ENCODE results near the gene SERTAD2.

Gene SERTAD2

DNA sequence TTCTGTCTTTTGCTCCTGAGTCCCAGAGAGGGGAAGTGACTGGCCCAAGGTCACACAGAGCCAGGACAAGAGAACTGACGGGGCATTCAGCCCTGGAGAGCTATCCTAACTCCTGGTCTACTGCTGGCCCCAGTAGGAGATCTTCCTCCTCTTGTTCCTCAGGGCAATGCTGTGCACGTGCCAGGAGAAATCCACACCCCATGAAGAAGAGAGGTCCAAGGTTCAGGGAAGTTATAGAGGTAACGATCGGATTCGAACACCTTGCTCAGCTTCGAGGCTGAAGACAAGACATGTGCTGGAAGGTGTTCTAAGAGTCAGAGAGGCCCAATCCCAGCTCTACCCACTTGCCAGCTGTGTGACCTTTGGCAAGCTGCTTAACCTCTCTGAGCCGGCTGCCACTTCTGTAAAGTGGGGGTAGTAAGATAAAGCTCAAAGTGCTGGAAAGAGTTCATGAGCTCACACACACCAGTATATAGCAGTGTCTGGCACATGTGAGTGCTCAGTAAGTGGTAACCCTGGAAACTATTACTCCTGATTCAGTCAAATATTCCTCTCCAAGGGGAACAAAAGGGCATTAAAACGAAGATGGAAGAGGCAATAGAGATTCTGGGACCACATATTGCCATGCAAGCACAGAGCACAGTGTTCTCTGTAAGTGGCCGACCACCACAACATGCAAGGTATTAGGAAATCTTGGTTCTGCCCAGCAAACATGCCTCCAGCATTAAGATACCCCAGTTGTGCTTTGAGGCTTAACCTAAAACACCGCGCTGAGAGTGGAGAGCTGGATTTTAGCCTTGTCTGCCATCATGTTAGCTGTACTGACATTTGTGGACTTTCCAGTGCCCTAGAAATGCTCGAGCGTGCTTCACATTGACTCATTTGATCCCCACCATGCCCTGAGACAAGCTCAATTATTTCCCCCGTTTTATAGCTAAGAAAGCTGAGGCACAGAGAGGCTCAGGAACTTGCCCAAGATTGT, 25.6 kb downstream of the SERTAD2 start:
- no peak for DNase-seq

DNA sequence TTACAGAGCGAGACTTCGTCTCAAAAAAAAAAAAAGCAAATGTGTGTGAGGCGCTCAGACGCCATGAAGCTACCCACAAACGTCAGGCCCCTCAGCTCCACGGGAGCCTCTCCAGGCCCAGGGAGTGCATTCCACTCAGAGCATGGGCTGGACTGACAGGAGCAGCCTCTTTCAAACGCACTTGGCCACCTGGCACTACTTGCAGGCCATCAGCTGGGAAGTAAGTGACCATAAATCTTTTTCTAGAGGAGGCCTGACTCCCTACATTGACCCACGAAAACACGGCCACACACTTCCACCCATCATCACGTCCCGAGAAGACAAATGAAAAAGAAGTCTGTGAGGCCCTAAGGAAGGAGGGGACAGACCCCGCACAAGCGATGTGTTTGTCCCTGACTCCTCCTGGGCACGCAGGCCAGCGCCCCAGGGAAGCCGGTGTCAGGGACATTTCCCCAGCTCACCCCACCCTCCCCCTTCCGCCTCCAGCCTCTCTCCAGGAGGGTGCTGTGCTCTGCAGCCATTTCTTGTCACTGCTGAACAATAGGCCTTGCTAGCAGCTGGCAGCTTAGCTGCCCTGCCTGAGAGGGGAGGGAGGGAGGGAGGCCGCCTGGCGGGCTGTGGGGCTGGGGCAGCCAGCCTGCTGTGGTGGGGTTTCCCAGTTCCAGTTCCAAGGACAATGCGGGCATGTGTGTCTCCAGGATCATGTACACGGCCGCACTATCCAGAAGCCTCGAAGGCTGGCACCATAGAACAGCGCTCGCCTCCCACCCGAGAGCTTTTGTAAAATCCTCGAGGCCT, 26.6 kb downstream of the SERTAD2 start:
- DNase-seq: peak; percentile 73 to 89

DNA sequence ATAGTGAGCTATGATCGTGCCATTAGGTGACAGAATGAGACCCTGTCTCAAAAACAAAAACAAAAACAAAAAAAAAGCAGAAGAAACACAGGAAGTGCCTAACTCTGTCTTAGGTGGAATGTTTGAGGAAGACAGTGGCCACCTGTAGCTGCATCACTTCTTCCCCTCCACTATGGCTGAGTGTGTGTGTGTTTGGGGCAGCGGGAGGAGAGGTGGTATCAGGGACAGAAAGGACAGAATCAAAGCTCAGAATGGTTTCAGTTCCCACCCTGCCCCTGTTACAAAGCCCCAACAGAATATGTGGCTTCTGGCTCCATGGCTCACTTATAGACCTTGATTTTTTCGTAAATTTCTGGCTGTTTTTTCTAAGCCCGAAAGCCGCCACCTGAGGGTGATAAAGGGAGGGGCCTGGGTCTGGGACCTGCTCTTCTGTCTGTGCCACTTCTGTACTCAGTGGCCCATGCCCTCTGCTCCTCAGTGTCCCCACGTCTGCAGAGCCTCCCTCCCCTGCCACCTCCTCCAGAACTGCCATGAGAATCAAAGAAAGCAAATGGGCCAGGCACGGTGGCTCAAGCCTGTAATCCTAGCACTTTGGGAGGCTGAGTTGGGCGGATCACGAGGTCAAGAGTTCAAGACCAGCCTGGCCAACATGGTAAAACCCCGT, 27.4 kb downstream of the SERTAD2 start:
- DNase-seq: no peak

DNA sequence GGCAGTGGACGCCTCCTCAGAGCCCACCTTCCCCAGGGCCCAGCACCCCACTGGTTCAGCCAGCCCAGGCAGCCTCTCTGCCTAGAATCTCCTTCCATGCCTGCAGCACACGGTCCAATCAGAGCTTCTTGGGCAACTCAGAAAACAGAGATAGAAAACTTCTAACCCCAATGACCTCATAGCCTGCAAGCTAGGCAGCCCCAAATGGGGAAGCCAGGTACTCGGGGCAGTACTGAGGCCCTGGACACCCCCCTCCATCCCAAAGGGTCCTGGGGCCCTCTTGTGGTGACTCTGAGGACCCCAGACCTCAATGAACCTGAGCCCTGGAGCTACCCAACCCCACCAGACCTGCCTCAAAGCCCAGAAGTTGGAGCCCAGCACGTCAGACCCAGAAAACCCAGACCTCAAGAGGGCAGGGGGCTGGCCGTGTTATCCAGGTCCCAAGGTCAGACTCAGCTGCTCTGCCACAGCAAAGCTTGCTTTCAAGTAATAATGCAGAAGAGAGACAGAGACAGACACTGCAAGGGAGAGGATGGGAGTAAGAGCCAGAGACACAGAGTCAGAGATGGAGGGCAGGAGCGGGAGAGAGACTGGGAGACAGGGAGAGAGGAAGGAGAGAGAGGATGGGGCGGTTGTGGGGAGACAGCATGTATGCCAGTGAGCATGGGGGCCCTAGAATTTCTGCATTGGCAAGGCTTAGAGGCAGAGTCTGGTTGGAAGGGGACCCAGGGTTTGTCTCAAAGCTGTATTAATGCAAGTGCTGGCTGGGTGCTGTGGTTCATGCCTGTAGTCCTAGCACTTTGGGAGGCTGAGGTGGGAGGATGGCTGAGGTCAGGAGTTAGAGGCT, 28.2 kb downstream of the SERTAD2 start:
- DNase-seq: no peak

DNA sequence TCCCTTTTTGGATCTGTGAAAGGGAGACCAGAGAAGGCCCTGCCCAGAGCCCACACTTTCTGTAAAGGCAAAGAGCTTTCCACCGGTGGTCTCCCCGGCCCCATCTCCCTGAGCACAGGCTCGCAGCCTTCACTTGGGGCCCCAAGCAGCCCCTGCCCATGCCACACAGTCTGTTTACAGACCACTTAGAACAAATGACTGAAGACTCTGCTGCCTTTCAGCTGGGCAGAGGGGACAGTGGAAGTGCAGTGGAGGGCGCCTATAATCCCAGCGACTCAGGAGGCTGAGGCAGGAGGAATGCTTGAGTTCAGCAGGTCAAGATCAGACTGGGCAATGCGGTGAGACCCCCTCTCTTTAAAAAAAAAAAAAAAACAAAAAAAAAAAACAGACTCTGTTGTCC, 28.9 kb downstream of the SERTAD2 start:
- no peak for DNase-seq

DNA sequence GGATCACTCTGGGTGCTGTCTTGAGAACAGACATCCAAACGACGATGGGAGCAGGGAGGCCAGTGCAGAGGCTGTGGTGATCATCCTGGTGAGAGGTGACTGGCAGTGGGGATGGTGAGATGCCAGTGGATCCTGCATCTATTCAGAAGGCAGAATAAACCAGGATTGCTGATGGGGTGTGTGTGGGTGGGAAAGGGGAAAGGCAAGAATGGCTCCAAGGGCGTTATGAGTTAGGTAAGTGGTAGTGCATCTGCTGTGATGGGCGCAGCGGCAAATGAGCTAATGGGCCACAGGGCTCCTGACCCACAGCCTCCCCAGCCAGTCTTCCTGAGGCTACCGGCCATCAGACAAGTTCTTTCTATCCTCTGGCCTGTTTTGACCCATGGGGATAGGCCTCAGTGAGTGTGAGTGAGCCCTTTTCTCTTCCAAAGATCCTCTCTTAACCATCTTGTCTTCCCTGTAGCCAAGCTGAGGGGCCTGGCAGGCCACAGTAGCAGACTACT, 29.6 kb downstream of the SERTAD2 start:
- no peak for DNase-seq

DNA sequence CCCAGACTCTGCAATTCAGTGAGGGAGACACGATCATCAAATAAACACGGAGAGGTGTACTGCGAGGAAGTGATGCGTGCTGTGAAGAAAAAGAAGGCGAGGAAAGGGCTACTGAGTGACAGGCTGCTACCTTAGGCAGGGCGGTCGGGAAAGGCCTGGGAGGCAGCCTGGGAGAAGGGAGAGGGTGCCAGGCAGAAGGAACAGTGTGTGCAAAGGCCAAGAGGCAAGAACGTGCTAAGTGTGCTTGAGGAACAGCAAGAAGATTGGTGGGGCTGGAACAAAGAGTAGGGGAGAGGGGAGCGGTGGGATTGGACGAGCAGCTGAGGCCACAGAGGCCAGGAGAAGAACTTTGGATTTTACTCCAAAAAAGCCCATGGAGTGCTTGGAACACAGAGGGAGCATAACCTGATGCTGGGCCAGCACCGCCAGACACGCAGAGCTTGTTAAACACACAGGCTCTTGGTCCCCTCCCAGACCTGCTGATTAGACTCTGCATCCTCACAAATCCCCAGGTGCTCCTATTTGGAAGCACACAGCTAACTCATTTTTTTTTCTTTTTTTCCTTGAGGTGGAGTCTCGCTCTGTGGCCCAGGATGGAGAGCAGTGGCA, 30.4 kb downstream of the SERTAD2 start:
- DNase-seq: no peak

DNA sequence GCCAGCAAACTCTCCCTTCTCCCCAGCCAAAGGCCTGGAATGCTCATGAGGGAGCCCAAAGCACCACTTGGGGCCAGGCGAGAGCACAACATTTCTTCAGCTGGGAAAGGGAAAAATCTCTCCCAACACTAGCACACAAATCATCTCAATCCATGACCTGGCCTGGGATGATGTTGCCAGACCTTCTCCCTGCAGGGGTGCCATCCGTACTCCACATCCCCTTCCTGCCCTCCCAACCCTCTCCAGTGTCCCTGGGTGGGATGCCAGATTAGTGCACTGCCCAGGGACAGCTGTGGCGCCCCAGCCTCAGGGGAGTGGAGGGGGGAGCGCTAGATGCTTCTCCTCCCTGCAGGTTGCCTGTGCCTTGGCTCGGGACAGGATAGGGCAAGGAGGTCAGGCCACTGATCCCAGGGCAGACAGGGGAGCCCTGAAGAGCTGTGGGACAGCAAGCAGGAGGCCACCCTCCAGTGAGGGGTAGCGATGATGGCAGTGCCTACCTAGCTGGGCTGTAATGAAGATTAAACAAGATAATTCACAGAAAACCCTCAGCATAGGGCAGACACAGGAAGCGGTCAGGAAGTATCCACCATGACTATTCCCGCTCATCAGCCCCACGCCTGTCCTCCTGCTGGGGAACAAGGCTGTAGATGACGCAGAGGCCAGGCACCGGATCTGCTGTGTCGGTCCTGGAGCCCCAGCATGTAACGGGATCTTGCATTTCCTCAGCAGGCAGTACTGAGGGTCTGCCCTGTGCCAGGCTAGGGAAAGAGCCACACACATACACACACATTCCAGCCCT, 31.1 kb downstream of the SERTAD2 start:
- peak; percentile 37 to 67 for DNase-seq

DNA sequence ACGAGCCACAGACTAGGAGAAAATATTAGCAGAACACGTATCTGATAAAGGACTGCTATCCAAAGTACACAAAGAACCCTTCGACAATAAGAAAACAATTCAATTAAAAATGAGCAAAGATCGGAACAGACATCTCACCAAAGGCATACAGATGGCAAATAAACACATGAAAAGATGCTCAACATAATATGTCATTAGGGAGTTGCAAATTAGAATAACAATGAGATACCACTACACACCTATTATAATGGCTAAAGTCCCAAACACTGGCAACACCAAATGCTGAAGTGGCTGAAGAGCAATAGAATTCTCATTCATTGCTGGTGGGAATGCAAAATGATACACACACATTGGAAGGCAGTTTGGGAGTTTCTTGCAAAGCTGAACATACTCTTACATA, 33.1 kb downstream of the SERTAD2 start:
- no peak for DNase-seq

DNA sequence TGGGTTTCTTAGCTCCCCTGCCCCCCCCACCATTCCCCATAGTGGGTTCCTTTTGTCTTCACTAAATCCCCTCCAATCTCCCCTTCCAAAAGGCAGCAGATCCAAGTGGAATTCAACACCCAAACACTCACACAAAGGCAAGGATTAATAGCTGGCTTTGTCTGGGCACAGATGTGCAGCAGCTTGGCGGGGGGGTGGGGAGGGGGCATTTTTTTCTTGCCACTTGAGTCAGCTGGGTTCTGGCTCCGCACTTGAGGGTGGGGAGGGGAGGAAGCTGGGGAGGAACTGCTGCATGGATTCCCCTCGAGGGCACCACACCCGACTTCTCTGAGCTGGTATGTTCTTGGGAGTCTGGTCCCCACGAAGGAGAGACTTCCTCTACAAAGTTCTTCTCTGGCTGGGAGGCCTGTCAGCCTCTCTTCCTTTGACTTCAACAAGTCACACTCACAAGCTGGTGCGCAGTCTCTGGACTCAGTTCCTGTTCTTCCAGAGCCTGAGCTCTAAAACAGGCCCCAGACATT, 36.0 kb downstream of the SERTAD2 start:
- DNase-seq: peak; percentile 88 to 96

DNA sequence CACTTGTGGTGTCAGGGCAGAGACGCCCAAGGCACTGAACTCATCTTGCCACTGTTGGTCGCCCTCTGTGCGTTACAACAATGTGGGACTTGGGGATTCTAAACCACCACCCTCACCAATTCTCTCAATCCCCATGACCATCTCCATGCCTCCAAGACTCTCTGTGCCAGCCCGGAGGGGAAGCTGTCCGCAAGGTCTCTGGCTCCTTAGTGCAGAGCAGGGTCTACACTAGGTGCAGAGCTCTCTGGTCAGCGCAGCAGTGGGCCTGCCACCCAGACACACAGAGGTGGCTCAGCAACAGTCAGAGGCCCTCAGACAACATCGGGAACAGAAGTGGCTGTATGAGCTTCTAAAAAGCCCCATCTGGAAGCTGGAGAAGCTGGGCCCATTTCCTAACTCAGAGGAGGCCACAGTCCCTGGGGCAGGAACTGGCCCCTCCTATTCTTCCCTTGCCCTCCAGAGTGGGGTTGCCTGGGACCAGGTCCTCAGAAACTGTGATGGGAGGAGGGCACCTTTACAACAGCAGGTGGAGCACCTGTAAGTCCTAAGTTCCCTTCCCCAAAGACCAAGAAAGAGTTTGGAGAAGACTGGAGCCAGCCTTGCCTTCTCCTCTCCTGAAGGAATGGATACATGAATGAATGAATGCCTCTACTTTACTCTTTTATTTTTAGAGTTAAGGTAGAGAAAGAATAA, 37.7 kb downstream of the SERTAD2 start:
- no peak for DNase-seq

DNA sequence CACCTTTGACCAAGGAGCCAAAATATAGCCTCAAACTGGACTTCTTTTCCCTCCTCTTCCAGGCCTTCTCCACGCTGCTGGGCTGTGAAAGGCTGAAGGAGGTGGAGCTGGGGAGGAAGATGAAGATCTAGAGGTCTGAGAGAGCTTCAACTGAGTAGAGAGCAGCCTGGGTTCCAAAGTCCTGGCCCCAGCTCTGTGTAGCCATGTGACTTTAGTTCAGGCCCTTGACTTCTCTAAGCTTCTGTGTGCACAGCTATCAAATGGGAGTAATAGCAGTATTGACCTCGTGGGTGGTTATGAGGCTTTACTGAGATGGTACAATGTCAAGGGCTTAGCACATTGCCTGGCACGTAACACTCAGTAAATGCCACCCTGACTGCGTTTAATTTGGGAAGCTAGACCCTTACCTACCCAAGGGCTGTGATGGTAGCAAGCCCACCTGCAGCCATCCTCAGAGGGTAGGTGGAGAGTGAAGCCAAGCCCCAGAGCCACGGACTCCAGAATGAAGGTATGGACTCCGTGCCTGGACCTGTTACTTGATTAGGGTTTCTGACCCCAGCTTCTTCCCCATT, 38.4 kb downstream of the SERTAD2 start:
- no peak for DNase-seq

DNA sequence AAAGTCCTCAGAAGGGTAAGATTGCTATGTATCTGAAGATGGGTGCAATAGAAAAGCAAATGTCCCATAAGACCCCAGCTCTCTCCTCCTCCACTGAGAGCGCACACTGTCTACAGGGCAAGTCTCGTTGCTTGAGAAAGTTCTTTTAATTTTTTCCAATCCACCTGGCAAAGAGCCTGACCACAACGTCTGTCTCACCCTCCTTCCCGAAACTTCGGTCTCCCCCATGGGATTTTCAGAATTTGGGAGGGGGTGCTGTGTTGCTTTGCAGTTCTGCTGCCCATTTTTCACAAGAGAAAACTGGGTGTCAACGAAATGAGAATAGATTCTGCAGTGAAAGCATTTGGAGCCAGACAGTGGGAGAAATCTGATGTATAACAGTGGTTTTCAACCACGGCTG, 40.4 kb downstream of the SERTAD2 start:
- DNase-seq: no peak

DNA sequence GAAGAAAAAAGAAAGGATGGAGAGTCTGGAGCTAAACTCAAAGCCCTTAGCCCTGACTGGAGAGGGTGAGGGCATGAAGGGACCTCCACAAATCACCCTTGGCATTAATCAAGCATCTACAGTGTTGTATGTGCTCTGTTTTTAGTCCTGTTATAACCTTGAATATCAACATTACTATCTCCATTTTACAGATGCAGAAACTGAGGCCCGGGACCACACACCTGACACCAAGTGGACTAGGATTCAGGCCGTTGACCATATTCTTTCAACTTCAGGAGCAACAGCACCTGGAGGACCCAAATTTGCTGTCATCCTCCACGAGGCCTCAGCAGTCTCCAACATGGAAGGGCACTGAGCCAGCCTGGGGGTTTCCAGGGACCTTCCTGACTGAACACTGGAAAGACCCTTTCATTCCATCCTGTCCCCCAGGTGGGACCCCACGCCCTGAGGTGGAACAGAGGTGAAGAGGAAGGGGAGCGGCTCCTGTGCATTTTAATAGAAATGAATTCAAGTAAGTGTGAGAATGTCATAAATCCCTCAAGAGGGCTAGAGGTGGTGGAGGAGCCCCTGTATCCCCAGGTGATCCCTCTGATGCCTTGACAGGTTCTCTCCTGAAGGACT, 41.0 kb downstream of the SERTAD2 start:
- no peak for DNase-seq

DNA sequence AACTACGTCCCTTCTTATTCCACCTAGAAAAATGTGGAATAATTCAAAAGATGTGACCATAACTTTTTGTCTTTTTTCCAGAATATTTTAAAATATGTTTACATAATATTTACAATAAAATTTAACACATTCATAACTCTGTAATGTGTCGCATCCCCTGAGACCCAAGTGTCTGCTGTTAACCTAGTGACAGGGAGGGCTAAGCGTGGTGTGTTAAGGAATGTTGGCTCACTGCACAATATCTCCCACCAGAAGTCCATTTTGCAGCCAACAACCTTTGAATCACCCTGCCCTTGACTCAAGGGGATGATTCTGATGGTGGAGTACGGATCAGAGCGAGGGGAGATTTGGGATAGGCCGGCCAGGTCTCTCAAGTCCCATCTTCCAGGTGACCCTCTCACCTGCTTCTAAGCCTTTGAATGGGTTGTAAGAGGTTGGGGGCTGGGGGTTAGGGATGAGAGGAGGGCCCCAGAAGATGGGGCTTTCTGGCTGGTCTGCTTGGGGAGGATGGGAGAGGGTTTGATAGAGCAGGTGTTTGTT, 43.3 kb downstream of the SERTAD2 start:
- DNase-seq: no peak

DNA sequence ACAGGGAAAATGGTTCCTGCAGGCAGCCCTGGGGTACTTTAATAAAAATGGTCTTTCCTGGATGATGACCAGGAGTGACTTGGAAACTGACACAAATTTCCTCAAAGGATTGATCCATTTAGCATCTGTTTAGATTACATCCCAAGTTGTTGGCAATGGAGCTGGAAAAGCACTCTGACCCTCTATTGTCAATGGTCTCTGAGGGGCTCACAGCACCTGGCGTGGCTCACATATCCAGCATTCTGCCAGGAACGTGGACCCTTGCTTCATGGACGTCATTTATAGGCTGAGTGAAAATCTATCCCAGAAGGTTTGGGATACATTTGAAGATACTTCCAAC, 43.8 kb downstream of the SERTAD2 start:
- no peak for DNase-seq

DNA sequence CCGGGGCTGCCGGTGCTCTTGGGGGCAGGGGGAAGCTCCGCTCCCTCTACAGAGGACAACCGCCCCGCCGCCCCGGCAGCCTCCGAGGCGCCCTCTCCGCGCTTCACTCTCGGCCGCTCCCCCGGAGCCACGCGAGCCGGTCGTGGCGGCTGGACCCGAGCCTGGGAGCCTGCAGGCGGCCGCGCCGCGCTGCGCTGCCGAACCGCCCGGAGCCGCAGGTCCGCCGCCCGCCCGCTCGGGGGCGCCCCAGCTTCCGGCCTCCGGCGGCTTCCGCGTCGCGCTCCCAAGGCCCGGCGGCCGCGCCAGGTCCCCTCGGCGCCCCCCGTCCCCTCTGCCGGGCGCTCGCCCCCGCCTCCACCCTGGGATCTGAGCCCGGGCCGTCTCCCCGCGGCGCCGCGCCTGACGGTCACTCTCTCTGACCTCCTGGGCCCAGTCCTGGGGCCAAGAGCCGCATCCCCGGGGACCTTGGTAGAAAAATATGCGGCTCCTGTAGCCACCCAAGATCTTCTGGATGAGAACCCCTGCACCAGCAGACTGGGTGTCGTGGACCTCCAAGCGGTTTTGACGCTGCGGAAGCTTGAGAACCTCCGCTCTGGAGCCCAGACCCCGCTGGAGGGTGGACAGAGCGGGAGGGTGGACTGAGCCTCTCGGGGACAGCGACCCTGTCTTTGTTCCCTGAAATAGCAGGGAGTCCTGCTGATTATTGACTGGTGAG, 44.3 kb downstream of the SERTAD2 start:
- no peak for DNase-seq

DNA sequence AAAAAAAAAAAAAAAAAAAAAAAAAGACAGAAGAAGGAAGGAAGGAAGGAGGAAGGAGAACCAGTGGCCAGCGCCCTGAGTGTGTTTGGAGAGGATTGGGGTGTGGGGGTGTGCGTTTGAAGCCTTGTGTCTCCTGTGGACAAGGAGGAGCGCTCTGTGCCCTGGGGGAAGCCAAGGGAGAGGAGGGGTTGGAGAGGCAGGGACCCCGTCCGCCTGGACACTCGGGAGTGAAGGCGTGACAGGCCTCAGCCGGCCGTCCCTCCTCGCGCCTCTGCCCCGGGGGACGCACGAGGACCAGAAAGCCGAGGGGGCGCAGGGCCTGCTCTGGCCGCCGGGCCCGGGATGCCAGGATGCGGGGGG, 44.9 kb downstream of the SERTAD2 start:
- no peak for DNase-seq

Data from NCI-H524 (cell line).